ENCODE measurements around the gene SCG5. TPM values are rescaled to one million over a fixed set of nuclear protein-coding genes. Genes with fewer than 3 reads are reported as not detected.

The SCG5 gene
- total and polyA plus RNA-seq, 2 donors (not counting 1 experiment from before 2014, with no cell fraction given) = 0.18 TPM; not detected in 1

- 33% methylated on average over 1 of the region's 4 CpGs for WGBS (ENCODE audit: insufficient coverage)
- no peak for DNase-seq
- POLR2A ChIA-PET = no interaction called here
Observed at GRCh38 chr15:32656091-32656490, 14.6 kb downstream of the SCG5 start.

GRCh38 chr15:32656496-32656895 is 15.0 kb downstream of the SCG5 start:
- Histone ChIP-seq H3K9ac (ENCODE audit: low read length) (no peak overlapping the region), H2AFZ (ENCODE audit: insufficient read depth, low read depth, low read length, poor library complexity, severe bottlenecking) (no peak overlapping the region), H3K27me3 (replicated peaks in 1 of 4; ENCODE audit: control extremely low read depth in 1 of 4, control insufficient read depth in 3 of 4, insufficient read depth in 4 of 4, low read length in 3 of 4) (no peaks in the 10 kb centered on the region), H3K9me3 (ENCODE audit: control extremely low read depth in 1 of 3, control insufficient read depth in 2 of 3, insufficient read depth in 1 of 3, low read length in 2 of 3) (no peaks in the 10 kb centered on the region), H3K4me3 (ENCODE audit: control extremely low read depth in 1 of 5, extremely low read depth in 1 of 5, insufficient read depth in 1 of 5, low read depth in 2 of 5, low read length in 4 of 5) (no peak overlapping the region), H3K36me3 (replicated peaks in 1 of 2; ENCODE audit: control extremely low read depth in 1 of 2, control insufficient read depth in 1 of 2, extremely low read depth in 1 of 2, insufficient read depth in 2 of 2, low read length in 1 of 2) (no peaks in the 10 kb centered on the region), H3K27ac (ENCODE audit: low read length in 2 of 2) (no peak overlapping the region), H3K4me2 (replicated peaks; ENCODE audit: low read depth, low read length, poor library complexity, severe bottlenecking) (no peak overlapping the region), H3K4me1 (ENCODE audit: control insufficient read depth in 2 of 2, insufficient read depth in 2 of 2, low read length in 2 of 2) (no peaks in the 10 kb centered on the region), H4K20me1 (ENCODE audit: control insufficient read depth, insufficient read depth, low read length, poor library complexity, severe bottlenecking) (no peaks in the 10 kb centered on the region), H3K79me2 (ENCODE audit: control insufficient read depth, insufficient read depth, low read length) (no peaks in the 10 kb centered on the region)
- H3K9me3 Mint-ChIP-seq (ENCODE audit: insufficient read depth) = no peaks in the 10 kb centered on the region
- ChIA-PET POLR2A (no interaction called here), CTCF (interaction anchor here (1.2 to 2.2 kb wide), 2 partner anchors 8 to 339 kb away, joined by 4 to 8 read pairs; no protein-coding TSS in a partner anchor)
- 95% methylated on average over 7 of the region's 9 CpGs for WGBS (ENCODE audit: insufficient coverage)
- intact Hi-C loops (cut with micrococcal nuclease) = no loop called here
- TF ChIP-seq, protein P1, sequence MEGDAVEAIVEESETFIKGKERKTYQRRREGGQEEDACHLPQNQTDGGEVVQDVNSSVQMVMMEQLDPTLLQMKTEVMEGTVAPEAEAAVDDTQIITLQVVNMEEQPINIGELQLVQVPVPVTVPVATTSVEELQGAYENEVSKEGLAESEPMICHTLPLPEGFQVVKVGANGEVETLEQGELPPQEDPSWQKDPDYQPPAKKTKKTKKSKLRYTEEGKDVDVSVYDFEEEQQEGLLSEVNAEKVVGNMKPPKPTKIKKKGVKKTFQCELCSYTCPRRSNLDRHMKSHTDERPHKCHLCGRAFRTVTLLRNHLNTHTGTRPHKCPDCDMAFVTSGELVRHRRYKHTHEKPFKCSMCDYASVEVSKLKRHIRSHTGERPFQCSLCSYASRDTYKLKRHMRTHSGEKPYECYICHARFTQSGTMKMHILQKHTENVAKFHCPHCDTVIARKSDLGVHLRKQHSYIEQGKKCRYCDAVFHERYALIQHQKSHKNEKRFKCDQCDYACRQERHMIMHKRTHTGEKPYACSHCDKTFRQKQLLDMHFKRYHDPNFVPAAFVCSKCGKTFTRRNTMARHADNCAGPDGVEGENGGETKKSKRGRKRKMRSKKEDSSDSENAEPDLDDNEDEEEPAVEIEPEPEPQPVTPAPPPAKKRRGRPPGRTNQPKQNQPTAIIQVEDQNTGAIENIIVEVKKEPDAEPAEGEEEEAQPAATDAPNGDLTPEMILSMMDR (IDR thresholded peaks at IDR 0.05) = no peak
- no peak for TF ChIP-seq EZH2 (IDR thresholded peaks at IDR 0.05; ENCODE audit: borderline replicate concordance, insufficient read depth, low read depth, low read length, poor library complexity, severe bottlenecking)
- H3K4me3 Mint-ChIP-seq = no peak overlapping the region
- peaks cover 3% of the 10 kb centered on the region for H3K4me1 Mint-ChIP-seq
- no peaks in the 10 kb centered on the region for H3K27me3 Mint-ChIP-seq
- no peak for DNase-seq
- H3K27ac Mint-ChIP-seq = no peak overlapping the region
- ATAC-seq (ENCODE audit: low read depth) = no peak

More at GRCh38 chr15:32656091-32656490, 14.6 kb downstream of the SCG5 start:
- no peaks in the 10 kb centered on the region for H3K36me3 ChIP-seq (replicated peaks in 1 of 2; ENCODE audit: control extremely low read depth in 1 of 2, control insufficient read depth in 1 of 2, extremely low read depth in 1 of 2, insufficient read depth in 2 of 2, low read length in 1 of 2)
- no peaks in the 10 kb centered on the region for H3K27me3 Mint-ChIP-seq
- H3K9me3 Mint-ChIP-seq (ENCODE audit: insufficient read depth) = no peaks in the 10 kb centered on the region
- H3K4me2 ChIP-seq (replicated peaks; ENCODE audit: low read depth, low read length, poor library complexity, severe bottlenecking) = no peak overlapping the region
- H3K79me2 ChIP-seq (ENCODE audit: control insufficient read depth, insufficient read depth, low read length) = no peaks in the 10 kb centered on the region
- no peak overlapping the region for H3K4me3 Mint-ChIP-seq
- H2AFZ ChIP-seq (ENCODE audit: insufficient read depth, low read depth, low read length, poor library complexity, severe bottlenecking) = no peak overlapping the region
- CTCF ChIA-PET = interaction anchor here (0.8 to 2.2 kb wide), 3 partner anchors 8 to 338 kb away, joined by 4 to 8 read pairs (median 5); no protein-coding TSS in a partner anchor
- H3K27ac Mint-ChIP-seq = no peak overlapping the region
- H3K27ac ChIP-seq (ENCODE audit: low read length in 2 of 2) = no peak overlapping the region
- ATAC-seq (ENCODE audit: low read depth) = no peak
- no peaks in the 10 kb centered on the region for H3K9me3 ChIP-seq (ENCODE audit: control extremely low read depth in 1 of 3, control insufficient read depth in 2 of 3, insufficient read depth in 1 of 3, low read length in 2 of 3)
- H3K9ac ChIP-seq (ENCODE audit: low read length) = no peak overlapping the region
- no peaks in the 10 kb centered on the region for H3K4me1 ChIP-seq (ENCODE audit: control insufficient read depth in 2 of 2, insufficient read depth in 2 of 2, low read length in 2 of 2)
- intact Hi-C loops (cut with micrococcal nuclease) = no loop called here
- peaks cover 3% of the 10 kb centered on the region for H3K4me1 Mint-ChIP-seq
- H4K20me1 ChIP-seq (ENCODE audit: control insufficient read depth, insufficient read depth, low read length, poor library complexity, severe bottlenecking) = no peaks in the 10 kb centered on the region
- H3K27me3 ChIP-seq (replicated peaks in 1 of 4; ENCODE audit: control extremely low read depth in 1 of 4, control insufficient read depth in 3 of 4, insufficient read depth in 4 of 4, low read length in 3 of 4) = no peaks in the 10 kb centered on the region
- no peak overlapping the region for H3K4me3 ChIP-seq (ENCODE audit: control extremely low read depth in 1 of 5, extremely low read depth in 1 of 5, insufficient read depth in 1 of 5, low read depth in 2 of 5, low read length in 4 of 5)
- TF ChIP-seq EZH2 (IDR thresholded peaks at IDR 0.05; ENCODE audit: borderline replicate concordance, insufficient read depth, low read depth, low read length, poor library complexity, severe bottlenecking) = no peak
- TF ChIP-seq, protein P1 (IDR thresholded peaks at IDR 0.05) = no peak
